Right renal pelvis (tissue), 4 donors: ENCODE measurements around the gene NBEAL2. TPM values are rescaled to one million over a fixed set of nuclear protein-coding genes. Genes with fewer than 3 reads are reported as not detected.
"Not testable (repeated sequence)": the region's sequence is repeated elsewhere in the genome, so short reads cannot be mapped to it uniquely, and the experiment has no call there.

Experiments used
- DNase-seq, 4 donors: peaks; one replicate each; pipeline ENCODE4 v3.0.0-alpha.2; 2013; ENCODE audit warnings: low read depth in 4 of 4, low spot score in 3 of 4, missing footprints in 1 of 4
- polyA plus RNA-seq, 4 donors: library from polyadenylated mRNA; unstranded; fragments of 120-200 nt; gene quantifications; one replicate each; pipeline ENCODE4 v1.2.1, GENCODE V29; 2013; ENCODE audit not compliant: insufficient read length in 4 of 4

The NBEAL2 gene
- polyA plus RNA-seq, 4 donors = 29.9 to 51.7 (median 38.3) TPM

- DNase-seq = no peak
These were observed 29.4 kb downstream of the NBEAL2 start for GRCh38 chr3:47008851-47009224.

GRCh38 chr3:47009225-47010110 lies 30.0 kb downstream of the NBEAL2 start:
- peak; percentile 82 to 87 (median 84) for DNase-seq

GRCh38 chr3:47010111-47010712 lies 30.7 kb downstream of the NBEAL2 start:
- DNase-seq = no peak

GRCh38 chr3:47010910-47011309 lies 31.4 kb downstream of the NBEAL2 start:
- no peak for DNase-seq

- no peak for DNase-seq
These were observed 31.9 kb downstream of the NBEAL2 start for GRCh38 chr3:47011371-47011770.

GRCh38 chr3:47012342-47013230 lies 33.1 kb downstream of the NBEAL2 start:
- DNase-seq = no peak

- DNase-seq = no peak
These were observed 33.8 kb downstream of the NBEAL2 start for GRCh38 chr3:47013231-47013630.

- DNase-seq = no peak
These were observed 34.6 kb downstream of the NBEAL2 start for GRCh38 chr3:47014036-47014435.

GRCh38 chr3:47015151-47015550 lies 35.7 kb downstream of the NBEAL2 start:
- no peak for DNase-seq

- no peak for DNase-seq
These were observed 36.8 kb downstream of the NBEAL2 start for GRCh38 chr3:47016086-47016933.

- DNase-seq = no peak
These were observed 37.5 kb downstream of the NBEAL2 start for GRCh38 chr3:47016934-47017435.

GRCh38 chr3:47017504-47018268 lies 38.2 kb downstream of the NBEAL2 start:
- no peak for DNase-seq

- no peak for DNase-seq
These were observed 38.8 kb downstream of the NBEAL2 start for GRCh38 chr3:47018269-47018611.

GRCh38 chr3:47019201-47019600 lies 39.7 kb downstream of the NBEAL2 start:
- no peak for DNase-seq

- DNase-seq = no peak
These were observed 40.8 kb downstream of the NBEAL2 start for GRCh38 chr3:47020311-47020710.

GRCh38 chr3:47022641-47023071 lies 43.2 kb downstream of the NBEAL2 start:
- DNase-seq = no peak

GRCh38 chr3:47024932-47025331 lies 45.5 kb downstream of the NBEAL2 start:
- no peak for DNase-seq

- DNase-seq = not testable (repeated sequence)
These were observed 47.0 kb downstream of the NBEAL2 start for GRCh38 chr3:47026432-47026831.

GRCh38 chr3:47028146-47028545 lies 48.7 kb downstream of the NBEAL2 start:
- DNase-seq = no peak
